Muscle of arm (tissue), 12 donors: ENCODE results near the gene ZNF845. TPM values are rescaled to one million over a fixed set of nuclear protein-coding genes. Genes with fewer than 3 reads are reported as not detected.
"Not testable (repeated sequence)": the region's sequence is repeated elsewhere in the genome, so short reads cannot be mapped to it uniquely, and the experiment has no call there.

ENCODE experiments used
- DNase-seq: peaks from one replicate; pipeline ENCODE4 v3.0.0-alpha.2; 2013
- polyA plus RNA-seq, 12 donors: library from polyadenylated mRNA; unstranded; fragments of 120-200 nt; gene quantifications; one replicate each; pipeline ENCODE4 v1.2.1, GENCODE V29; 2013; ENCODE audit not compliant: insufficient read length in 12 of 12

Gene ZNF845
- polyA plus RNA-seq, 12 donors, result 2.5 to 7.8 (median 6.6) TPM; not detected in 1

GRCh38 chr19:53374288-53374687, 40.7 kb downstream of the ZNF845 start:
- DNase-seq, result no peak

- DNase-seq, result no peak
These were observed 41.2 kb downstream of the ZNF845 start for GRCh38 chr19:53374743-53375142.

- no peak for DNase-seq
These were observed 47.8 kb downstream of the ZNF845 start for GRCh38 chr19:53381376-53381775.

- no peak for DNase-seq
These were observed 54.6 kb downstream of the ZNF845 start for GRCh38 chr19:53388168-53388567.

- DNase-seq, result no peak
These were observed 55.4 kb downstream of the ZNF845 start for GRCh38 chr19:53388904-53389303.

GRCh38 chr19:53389571-53389970, 56.0 kb downstream of the ZNF845 start:
- peak; percentile 18 for DNase-seq

- DNase-seq, result no peak
These were observed 56.4 kb downstream of the ZNF845 start for GRCh38 chr19:53389978-53390377.

GRCh38 chr19:53394522-53394973, 61.0 kb downstream of the ZNF845 start:
- peak; percentile 53 for DNase-seq

- peak; percentile 94 for DNase-seq
These were observed 61.7 kb downstream of the ZNF845 start, which contains the start of gene ZNF765 for GRCh38 chr19:53394974-53395839. TSS of gene ZNF765 (plus strand) at chr19:53395149. CDS start at chr19:53398016, 2,867 bp downstream.

GRCh38 chr19:53395840-53396524, 62.4 kb downstream of the ZNF845 start:
- not testable (repeated sequence) for DNase-seq

GRCh38 chr19:53396525-53396868, 62.9 kb downstream of the ZNF845 start:
- no peak for DNase-seq

GRCh38 chr19:53397918-53398317, 64.4 kb downstream of the ZNF845 start:
- DNase-seq, result not testable (repeated sequence)

Other genes starting within 250 kb of the ZNF845 start
- gene ZNF160, start 230.3 kb upstream of the ZNF845 start, polyA plus RNA-seq, result 10 to 100 TPM in 11 of 12 donors, not detected in 1; 17.1 to 42.4 (median 25.0) TPM
- gene ZNF415, start 200.8 kb upstream of the ZNF845 start, polyA plus RNA-seq, result 10 to 100 TPM in 10 of 12 donors, 1 to 10 TPM in 1, not detected in 1; 8.3 to 19.9 (median 13.0) TPM
- gene ZNF347, start 174.7 kb upstream of the ZNF845 start, polyA plus RNA-seq, result 10 to 100 TPM in 4 of 12 donors, 1 to 10 TPM in 7, not detected in 1; 5.3 to 16.9 (median 7.9) TPM
- gene ZNF665, start 140.4 kb upstream of the ZNF845 start, polyA plus RNA-seq, result 1 to 10 TPM in 10 of 12 donors, not detected in 2; 2.6 to 8.3 (median 4.7) TPM
- 10 to 100 TPM in 11 of 12 donors, not detected in 1; 24.1 to 42.6 (median 32.0) TPM for gene ZNF677, start 78.9 kb upstream of the ZNF845 start, polyA plus RNA-seq
- gene VN1R2, start 75.5 kb upstream of the ZNF845 start, polyA plus RNA-seq, result not detected
- gene VN1R4, start 66.0 kb upstream of the ZNF845 start, polyA plus RNA-seq, result not detected
- gene ZNF525, start 32.0 kb downstream of the ZNF845 start, polyA plus RNA-seq, result 10 to 100 TPM in 1 of 12 donors, 1 to 10 TPM in 10, not detected in 1; 4.0 to 12.1 (median 5.9) TPM
- gene ZNF765, start 61.4 kb downstream of the ZNF845 start, polyA plus RNA-seq, result 10 to 100 TPM in 5 of 12 donors, 1 to 10 TPM in 6, not detected in 1; 8.3 to 17.2 (median 9.3) TPM
- gene ZNF761, start 98.2 kb downstream of the ZNF845 start, polyA plus RNA-seq, result 10 to 100 TPM in 5 of 12 donors, 1 to 10 TPM in 6, not detected in 1; 5.0 to 13.1 (median 9.7) TPM
- gene ZNF813, start 134.0 kb downstream of the ZNF845 start, polyA plus RNA-seq, result 1 to 10 TPM in 11 of 12 donors, not detected in 1; 2.7 to 5.5 (median 3.4) TPM
- gene ZNF331, start 204.4 kb downstream of the ZNF845 start, polyA plus RNA-seq, result 10 to 100 TPM in 10 of 12 donors, 1 to 10 TPM in 1, not detected in 1; 9.1 to 21.6 (median 14.2) TPM